Lower leg skin (tissue), 3 donors: ENCODE results near the gene DALRD3.

ENCODE experiments used
- CTCF ChIP-seq, 3 donors: fragments of 450-650 bp; IDR thresholded peaks; one replicate each; pipeline ENCODE4 v1.5.1; 2016; ENCODE audit warnings: antibody characterized with exemption in 3 of 3, mild to moderate bottlenecking in 3 of 3, moderate library complexity in 2 of 3
- POLR2A ChIP-seq, 2 donors: fragments of 450-650 bp; IDR thresholded peaks; one replicate each; pipeline ENCODE4 v1.6.1; 2016 to 2017; ENCODE audit warnings: antibody characterized with exemption in 2 of 2, mild to moderate bottlenecking in 1 of 2, moderate library complexity in 1 of 2

DNA sequence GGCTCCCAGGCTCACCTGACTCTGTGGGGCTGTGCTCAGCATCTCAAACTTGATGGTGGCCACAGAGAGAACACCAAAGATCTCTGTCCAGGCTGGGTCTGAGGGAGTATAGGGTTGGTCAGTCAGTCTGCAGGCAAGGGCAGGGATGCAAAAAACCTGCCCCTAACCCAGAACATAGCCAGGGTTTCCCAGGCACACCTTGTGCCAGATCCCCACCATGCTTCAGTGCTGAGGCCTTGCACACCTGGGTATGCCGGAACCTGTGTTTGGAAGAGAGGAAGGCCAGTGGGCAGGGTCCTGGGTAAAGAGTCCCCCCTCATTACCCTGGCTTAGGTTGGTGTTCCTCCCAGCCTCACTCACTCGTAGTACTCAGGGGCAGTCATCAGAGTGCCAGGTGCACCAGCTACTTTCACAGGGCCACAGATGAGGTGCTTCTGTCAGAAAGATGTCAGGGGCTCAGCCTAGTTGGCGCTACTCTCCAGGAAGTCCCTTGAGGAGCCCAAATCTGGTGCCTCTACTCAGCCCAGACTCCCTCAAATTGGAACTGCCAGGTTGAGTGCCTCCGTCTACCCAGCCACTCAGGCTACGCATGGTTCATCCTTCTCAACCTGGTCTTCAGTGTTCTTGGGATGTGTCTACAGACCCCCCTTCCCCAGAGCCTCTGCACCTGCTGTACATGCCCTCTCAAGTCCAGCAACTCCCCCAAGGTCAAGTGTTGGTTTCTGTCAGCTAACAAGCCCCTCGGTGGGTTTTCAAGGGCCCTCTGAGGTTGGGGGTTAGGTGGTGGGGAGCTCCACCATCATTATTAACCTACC is 1.8 kb downstream of the DALRD3 start:
- TF ChIP-seq CTCF (IDR thresholded peaks at IDR 0.05) (no peak), POLR2A (IDR thresholded peaks at IDR 0.05) (no peak)
